GM12878 (cell line): Measurements from ENCODE around the gene PACSIN3. TPM values are rescaled to one million over a fixed set of nuclear protein-coding genes. Genes with fewer than 3 reads are reported as not detected.

Source experiments
- ATF2 ChIP-seq: IDR thresholded peaks from 2 replicates; pipeline ENCODE4 v1.6.1; 2012; ENCODE audit warnings: low read length, inconsistent platforms
- BMI1 ChIP-seq: fragments of 450-650 bp; IDR thresholded peaks from 2 replicates; pipeline ENCODE4 v1.6.1; 2016; ENCODE audit warnings: mild to moderate bottlenecking, moderate library complexity, borderline replicate concordance
- CHD1 ChIP-seq: IDR thresholded peaks from 2 replicates; pipeline ENCODE4 v1.6.1; 2012; ENCODE audit warnings: low read depth, low read length, improper control_type of control experiment
- CHD2 ChIP-seq: IDR thresholded peaks from 2 replicates; pipeline ENCODE4 v1.6.1; 2011; ENCODE audit warnings: low read depth, low read length, improper control_type of control experiment, borderline replicate concordance
- CREB1 ChIP-seq: IDR thresholded peaks from 2 replicates; pipeline ENCODE4 v1.6.1; 2012; ENCODE audit warnings: low read depth, mild to moderate bottlenecking, inconsistent platforms
- E2F4 ChIP-seq: IDR thresholded peaks from 2 replicates; pipeline ENCODE4 v1.6.1; 2012; ENCODE audit warnings: low read depth, low read length, improper control_type of control experiment
- E4F1 ChIP-seq: fragments of 450-650 bp; IDR thresholded peaks from 2 replicates; pipeline ENCODE4 v1.6.1; 2018; ENCODE audit warnings: borderline replicate concordance, mild to moderate bottlenecking; ENCODE audit not compliant: partially characterized antibody
- MEF2A ChIP-seq: IDR thresholded peaks from 2 replicates; pipeline ENCODE4 v1.6.1; 2011; ENCODE audit warnings: low read depth, mild to moderate bottlenecking, low read length, moderate library complexity; ENCODE audit not compliant: insufficient read depth
- MEF2B ChIP-seq: fragments of 450-650 bp; IDR thresholded peaks from 2 replicates; pipeline ENCODE4 v1.6.1; 2018; ENCODE audit warnings: mild to moderate bottlenecking, moderate library complexity; ENCODE audit not compliant: partially characterized antibody, poor library complexity, severe bottlenecking
- PKNOX1 ChIP-seq: fragments of 450-650 bp; IDR thresholded peaks from 2 replicates; pipeline ENCODE4 v1.6.1; 2016; ENCODE audit warnings: mild to moderate bottlenecking
- REST ChIP-seq: IDR thresholded peaks from 2 replicates; pipeline ENCODE4 v1.6.1; 2012; ENCODE audit warnings: mild to moderate bottlenecking, low read depth, low read length
- SMARCA5 ChIP-seq: fragments of 450-650 bp; IDR thresholded peaks from 2 replicates; pipeline ENCODE4 v1.6.1; 2017; ENCODE audit warnings: mild to moderate bottlenecking
- ZNF687 ChIP-seq: fragments of 450-650 bp; IDR thresholded peaks from 2 replicates; pipeline ENCODE4 v1.6.1; 2017; ENCODE audit warnings: mild to moderate bottlenecking, moderate library complexity
- polyA plus RNA-seq, 11 experiments: library from polyadenylated mRNA; depleted of rRNA in 4 of 11; unstranded in 6 of 11; stranded (reverse) in 5 of 11; fragments of >200 nt; fragmentation: Nextera tagmentation in 4 of 11; fragmentation: Illumina TruSeq in 1 of 11; extraction: Ambion mirVana in 4 of 11; extraction: Trizol in 1 of 11; gene quantifications; 1 replicate in 1 of 11; 2 replicates in 10 of 11; pipeline versions ENCODE4 v1.2.1 to v1.2.3, GENCODE V29; 2011 to 2016; ENCODE audit warnings: inconsistent platforms in 2 of 11, missing spikeins in 2 of 11, low read depth in 1 of 11
- total RNA-seq, 4 experiments: library from RNA; depleted of rRNA in 3 of 4; stranded (reverse); fragments of >200 nt in 3 of 4; fragmentation: Illumina TruSeq in 1 of 4; extraction: Trizol in 1 of 4; gene quantifications; 2 replicates each; pipeline versions ENCODE4 v1.2.1 to v1.2.3, GENCODE V29; 2013 to 2021

The PACSIN3 gene
- total and polyA plus RNA-seq, 10 of the 15 experiments (the other 5 are each of a cell fraction or from before 2014, with no cell fraction given): 0.05 to 0.82 (median 0.22) TPM; not detected in 1

- TF ChIP-seq BMI1 (no peak), SMARCA5 (0 out of 2 replicates have a peak, but pooled peaks have one; percentile 23), ZNF687 (no peak), CHD2 (no peak), MEF2B (peak; percentile 8), CHD1 (no peak), E2F4 (no peak), E4F1 (no peak), PKNOX1 (no peak), MEF2A (0 out of 2 replicates have a peak, but pooled peaks have one; percentile 29), REST (no peak), ATF2 (no peak), CREB1 (0 out of 2 replicates have a peak, but pooled peaks have one; percentile 29)
Observed at GRCh38 chr11:47152953-47153950, 33.0 kb downstream of the PACSIN3 start (continued).
